SK-N-SH (cell line): ENCODE measurements around the gene SLCO2A1.

Experiments
- CTCF ChIP-seq: fragments of 200-600 bp; sonication (generic); IDR thresholded peaks from 2 replicates; pipeline ENCODE4 v1.6.1; 2017; ENCODE audit warnings: antibody characterized with exemption, mild to moderate bottlenecking, moderate library complexity
- EP300 ChIP-seq, 2 experiments: IDR thresholded peaks; 2 replicates each; pipeline versions ENCODE4 v1.4.0 to v1.6.1; 2012; ENCODE audit warnings: borderline replicate concordance in 1 of 2, low read depth in 1 of 2, low read length in 1 of 2
- PBX3 ChIP-seq: IDR thresholded peaks from 2 replicates; pipeline ENCODE4; 2012
- RFX5 ChIP-seq: IDR thresholded peaks from 2 replicates; pipeline ENCODE4 v1.6.1; 2012; ENCODE audit warnings: mild to moderate bottlenecking, improper control_type of control experiment, low read length
- SIN3A ChIP-seq: IDR thresholded peaks from 2 replicates; pipeline ENCODE4 v1.6.1; 2012; ENCODE audit warnings: low read depth, mild to moderate bottlenecking, low read length, moderate library complexity, borderline replicate concordance

GRCh38 chr3:133894353-133895207 is 135.1 kb downstream of the SLCO2A1 start:
- TF ChIP-seq CTCF, result no peak
- no peak for TF ChIP-seq EP300 (IDR thresholded peaks at IDR 0.05; ENCODE audit: borderline replicate concordance in 1 of 2, low read depth in 1 of 2, low read length in 1 of 2)
- no peak for TF ChIP-seq RFX5
- TF ChIP-seq SIN3A, result no peak
- TF ChIP-seq PBX3, result no peak
